Cardiac muscle cell (in vitro differentiated cells and primary cell): ENCODE results near the gene TNN. TPM values are rescaled to one million over a fixed set of nuclear protein-coding genes. Genes with fewer than 3 reads are reported as not detected.

Experiments
- DNase-seq, 2 donors: peaks; one replicate each; pipeline versions ENCODE4 v3.0.0 to v3.0.0-alpha.2; 2010 to 2017; ENCODE audit warnings: low read depth in 1 of 2, low spot score in 1 of 2
- H3K27ac ChIP-seq: fragments of 200-600 bp; sonication (generic); 2 replicates; pipeline ENCODE4 v1.5.1; 2016
- H3K27me3 ChIP-seq: fragments of 200-600 bp; sonication (generic); 2 replicates; pipeline ENCODE4 v1.6.0; 2016; ENCODE audit warnings: control low read depth
- H3K36me3 ChIP-seq: fragments of 200-600 bp; sonication (generic); 2 replicates; pipeline ENCODE4 v1.5.1; 2016; ENCODE audit warnings: control low read depth
- H3K4me1 ChIP-seq: fragments of 200-600 bp; sonication (generic); 2 replicates; pipeline ENCODE4 v1.8.1; 2017; ENCODE audit warnings: low read depth, mild to moderate bottlenecking, mixed run types
- H3K4me3 ChIP-seq: fragments of 200-600 bp; sonication (generic); 2 replicates; pipeline ENCODE4 v1.5.1; 2016; ENCODE audit warnings: mild to moderate bottlenecking
- H3K9me3 ChIP-seq: fragments of 200-600 bp; sonication (generic); 2 replicates; pipeline ENCODE4 v1.5.1; 2017; ENCODE audit warnings: low read depth, mild to moderate bottlenecking, control low read depth
- CTCF ChIP-seq: IDR thresholded peaks from 2 replicates; pipeline ENCODE4 v1.5.1; 2012; ENCODE audit warnings: low read depth, mild to moderate bottlenecking, low read length
- polyA plus RNA-seq: library from polyadenylated mRNA; unstranded; fragments of >200 nt; fragmentation: Nextera tagmentation; extraction: Ambion mirVana; gene quantifications from 2 replicates; pipeline ENCODE4 v1.2.1, GENCODE V29; 2016
- total RNA-seq: library from RNA; depleted of rRNA; stranded (reverse); fragments of >200 nt; gene quantifications from 2 replicates; pipeline ENCODE4 v1.2.3, GENCODE V29; 2016

The TNN gene
- total and polyA plus RNA-seq, 2 experiments from 2014 or later: not detected

DNA sequence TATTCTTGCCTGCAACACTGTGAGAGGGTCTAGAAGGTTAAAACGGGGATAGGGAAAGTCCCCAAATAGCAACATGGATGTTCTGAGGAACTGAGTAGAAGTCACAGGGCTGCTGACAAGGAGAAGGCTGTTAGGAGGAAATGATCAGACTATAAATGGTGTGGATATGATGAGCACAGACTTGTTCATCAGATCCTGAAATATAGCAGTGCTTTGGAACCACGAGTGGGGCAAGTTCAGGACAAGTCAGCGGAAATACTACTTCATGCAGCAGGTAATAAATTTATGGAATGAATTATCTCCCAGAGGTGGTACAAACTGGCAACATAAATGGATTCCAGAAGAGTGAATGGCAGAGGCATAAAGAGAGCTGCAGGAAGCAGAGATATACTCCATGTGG is 128.2 kb downstream of the TNN start:
- Histone ChIP-seq H3K9me3 (no peaks in the 10 kb centered on the region), H3K27ac (no peak overlapping the region), H3K4me3 (no peak overlapping the region), H3K27me3 (peaks cover 46% of the 10 kb centered on the region), H3K36me3 (no peaks in the 10 kb centered on the region), H3K4me1 (peaks cover 4% of the 10 kb centered on the region)
- TF ChIP-seq CTCF: no peak
- no peak for DNase-seq

GRCh38 chr1:175197531-175197930 is 129.9 kb downstream of the TNN start:
- Histone ChIP-seq H3K27ac (no peak overlapping the region), H3K36me3 (no peaks in the 10 kb centered on the region), H3K9me3 (no peaks in the 10 kb centered on the region), H3K27me3 (peaks cover 32% of the 10 kb centered on the region), H3K4me1 (no peaks in the 10 kb centered on the region), H3K4me3 (no peak overlapping the region)
- DNase-seq: no peak
- no peak for TF ChIP-seq CTCF

Other genes starting within 250 kb of the TNN start
- 143 and 265 TPM in 2 replicates for gene CACYBP, start 67.9 kb upstream of the TNN start, total RNA-seq
- gene CACYBP, start 67.9 kb upstream of the TNN start, polyA plus RNA-seq: 147 and 167 TPM in 2 replicates
- 27.5 and 35.0 TPM in 2 replicates for gene MRPS14, start 44.4 kb upstream of the TNN start, total RNA-seq
- gene MRPS14, start 44.4 kb upstream of the TNN start, polyA plus RNA-seq: 73.8 and 74.9 TPM in 2 replicates
- 1.6 and 1.9 TPM in 2 replicates for gene KIAA0040, start 124.9 kb downstream of the TNN start, total RNA-seq
- 1.4 and 2.4 TPM in 2 replicates for gene KIAA0040, start 124.9 kb downstream of the TNN start, polyA plus RNA-seq